Measurements from ENCODE around the gene TVP23C.
"Not testable (repeated sequence)": the region's sequence is repeated elsewhere in the genome, so short reads cannot be mapped to it uniquely, and the experiment has no call there.

GRCh38 chr17:15540371-15541219, 22.7 kb downstream of the TVP23C start:
- TF ChIP-seq CTCF (conservative IDR thresholded peaks at IDR 0.05; ENCODE audit: low read length); EZH2phosphoT487 (IDR thresholded peaks at IDR 0.05; ENCODE audit: borderline replicate concordance, low read depth, low read length): not testable (repeated sequence)
